Neural cell (in vitro differentiated cells): ENCODE results near the gene SF1. TPM values are rescaled to one million over a fixed set of nuclear protein-coding genes. Genes with fewer than 3 reads are reported as not detected.

Experiments
- H2AFZ ChIP-seq: fragments of 200-600, 300-800 bp; sonication (generic), shearing (Covaris generic); 2 replicates; pipeline ENCODE4 v1.6.0; 2014; ENCODE audit warnings: low read depth, mild to moderate bottlenecking, antibody characterized with exemption, low read length, moderate library complexity
- H3F3A ChIP-seq: fragments of 200-600 bp; shearing (Covaris generic); 2 replicates; pipeline ENCODE4 v1.6.1; 2016; ENCODE audit warnings: mild to moderate bottlenecking, moderate library complexity, mixed read lengths, antibody characterized with exemption, low read length; ENCODE audit not compliant: insufficient read depth, poor library complexity, severe bottlenecking
- H3K27ac ChIP-seq: fragments of 200-600, 300-800 bp; sonication (generic), shearing (Covaris generic); 2 replicates; pipeline ENCODE4 v1.5.1; 2014; ENCODE audit warnings: mild to moderate bottlenecking, low read length, moderate library complexity
- H3K27me3 ChIP-seq: fragments of 300-800, 200-600 bp; sonication (generic), shearing (Covaris generic); 2 replicates; pipeline ENCODE4 v1.6.0; 2014; ENCODE audit warnings: mild to moderate bottlenecking, low read depth, low read length, moderate library complexity; ENCODE audit not compliant: insufficient read depth
- H3K36me3 ChIP-seq: fragments of 300-800, 200-600 bp; sonication (generic), shearing (Covaris generic); 2 replicates; pipeline ENCODE4 v1.5.1; 2014; ENCODE audit warnings: mild to moderate bottlenecking, antibody characterized with exemption, low read length, moderate library complexity; ENCODE audit not compliant: insufficient read depth
- H3K4me2 ChIP-seq: fragments of 300-800, 200-600 bp; sonication (generic), shearing (Covaris generic); 2 replicates; pipeline ENCODE4 v1.6.0; 2014; ENCODE audit warnings: mild to moderate bottlenecking, low read length
- H3K4me3 ChIP-seq: fragments of 300-800, 200-600 bp; sonication (generic), shearing (Covaris generic); 2 replicates; pipeline ENCODE4 v1.5.1; 2014; ENCODE audit warnings: mild to moderate bottlenecking, low read length, moderate library complexity
- H3K79me2 ChIP-seq: fragments of 200-600 bp; shearing (Covaris generic); replicated peaks from 2 replicates; pipeline ENCODE4 v1.6.0; 2014; ENCODE audit warnings: mild to moderate bottlenecking, low read length, moderate library complexity; ENCODE audit not compliant: insufficient read depth
- H3K9ac ChIP-seq: fragments of 300-800, 200-600 bp; sonication (generic), shearing (Covaris generic); 2 replicates; pipeline ENCODE4 v1.6.1; 2016; ENCODE audit warnings: mild to moderate bottlenecking, low read length, mixed read lengths
- H3K9me2 ChIP-seq: fragments of 200-600 bp; shearing (Covaris generic); 2 replicates; pipeline ENCODE4 v1.6.1; 2016; ENCODE audit warnings: mild to moderate bottlenecking, low read length, mixed read lengths; ENCODE audit not compliant: insufficient read depth
- H3K9me3 ChIP-seq: fragments of 200-600, 300-800 bp; sonication (generic), shearing (Covaris generic); 2 replicates; pipeline ENCODE4 v1.6.1; 2016; ENCODE audit warnings: mild to moderate bottlenecking, mixed run types, low read length, moderate library complexity, mixed read lengths
- H4K20me1 ChIP-seq: fragments of 200-600 bp; shearing (Covaris generic); 2 replicates; pipeline ENCODE4 v1.6.1; 2016; ENCODE audit warnings: mild to moderate bottlenecking, mixed run types; ENCODE audit not compliant: insufficient read depth
- EP300 ChIP-seq: fragments of 450-650 bp; conservative IDR thresholded peaks from 2 replicates; pipeline ENCODE4 v1.6.1; 2014; ENCODE audit warnings: antibody characterized with exemption, mild to moderate bottlenecking, moderate library complexity; ENCODE audit not compliant: poor library complexity, severe bottlenecking
- EZH2 ChIP-seq: fragments of 200-600, 300-800 bp; shearing (Covaris generic), sonication (generic); IDR thresholded peaks from 2 replicates; pipeline ENCODE4 v1.6.1; 2014; ENCODE audit warnings: antibody characterized with exemption, low read length, borderline replicate concordance, mild to moderate bottlenecking; ENCODE audit not compliant: insufficient read depth, poor library complexity, severe bottlenecking
- MXI1 ChIP-seq: fragments of 450-650 bp; conservative IDR thresholded peaks from 2 replicates; pipeline ENCODE4 v1.6.1; 2014; ENCODE audit warnings: antibody characterized with exemption, mild to moderate bottlenecking; ENCODE audit not compliant: poor library complexity, severe bottlenecking
- POLR2AphosphoS5 ChIP-seq: IDR thresholded peaks from 2 replicates; pipeline ENCODE4 v1.6.1; 2012
- RAD21 ChIP-seq: fragments of 450-650 bp; conservative IDR thresholded peaks from 2 replicates; pipeline ENCODE4 v1.6.1; 2014; ENCODE audit warnings: antibody characterized with exemption, mild to moderate bottlenecking, moderate library complexity
- SMC3 ChIP-seq: fragments of 450-650 bp; conservative IDR thresholded peaks from 2 replicates; pipeline ENCODE4 v1.6.1; 2014; ENCODE audit warnings: antibody characterized with exemption, mild to moderate bottlenecking, moderate library complexity; ENCODE audit not compliant: poor library complexity
- TAF1 ChIP-seq: IDR thresholded peaks from 2 replicates; pipeline ENCODE4 v1.6.1; 2012; ENCODE audit warnings: low read depth
- polyA minus RNA-seq: library from RNA; depleted of rRNA, polyadenylated mRNA; stranded (reverse); fragments of >200 nt; gene quantifications from 2 replicates; pipeline ENCODE4 v1.2.3, GENCODE V29; 2014
- polyA plus RNA-seq: library from polyadenylated mRNA; depleted of rRNA; stranded (reverse); fragments of >200 nt; gene quantifications from 2 replicates; pipeline ENCODE4 v1.2.3, GENCODE V29; 2014
- TF ChIP-seq, protein P1 (sequence below): fragments of 450-650 bp; IDR thresholded peaks from 2 replicates; pipeline ENCODE4 v1.5.1; 2014; ENCODE audit warnings: antibody characterized with exemption, mild to moderate bottlenecking, moderate library complexity; ENCODE audit not compliant: poor library complexity, severe bottlenecking
- TF ChIP-seq, protein P2 (sequence below): IDR thresholded peaks from 2 replicates; pipeline ENCODE4 v1.6.1; 2012; ENCODE audit warnings: borderline replicate concordance

SF1 gene, protein sequence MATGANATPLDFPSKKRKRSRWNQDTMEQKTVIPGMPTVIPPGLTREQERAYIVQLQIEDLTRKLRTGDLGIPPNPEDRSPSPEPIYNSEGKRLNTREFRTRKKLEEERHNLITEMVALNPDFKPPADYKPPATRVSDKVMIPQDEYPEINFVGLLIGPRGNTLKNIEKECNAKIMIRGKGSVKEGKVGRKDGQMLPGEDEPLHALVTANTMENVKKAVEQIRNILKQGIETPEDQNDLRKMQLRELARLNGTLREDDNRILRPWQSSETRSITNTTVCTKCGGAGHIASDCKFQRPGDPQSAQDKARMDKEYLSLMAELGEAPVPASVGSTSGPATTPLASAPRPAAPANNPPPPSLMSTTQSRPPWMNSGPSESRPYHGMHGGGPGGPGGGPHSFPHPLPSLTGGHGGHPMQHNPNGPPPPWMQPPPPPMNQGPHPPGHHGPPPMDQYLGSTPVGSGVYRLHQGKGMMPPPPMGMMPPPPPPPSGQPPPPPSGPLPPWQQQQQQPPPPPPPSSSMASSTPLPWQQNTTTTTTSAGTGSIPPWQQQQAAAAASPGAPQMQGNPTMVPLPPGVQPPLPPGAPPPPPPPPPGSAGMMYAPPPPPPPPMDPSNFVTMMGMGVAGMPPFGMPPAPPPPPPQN
- polyA plus RNA-seq (53.2 and 72.7 TPM in 2 replicates), polyA minus RNA-seq (120 and 150 TPM in 2 replicates)

DNA sequence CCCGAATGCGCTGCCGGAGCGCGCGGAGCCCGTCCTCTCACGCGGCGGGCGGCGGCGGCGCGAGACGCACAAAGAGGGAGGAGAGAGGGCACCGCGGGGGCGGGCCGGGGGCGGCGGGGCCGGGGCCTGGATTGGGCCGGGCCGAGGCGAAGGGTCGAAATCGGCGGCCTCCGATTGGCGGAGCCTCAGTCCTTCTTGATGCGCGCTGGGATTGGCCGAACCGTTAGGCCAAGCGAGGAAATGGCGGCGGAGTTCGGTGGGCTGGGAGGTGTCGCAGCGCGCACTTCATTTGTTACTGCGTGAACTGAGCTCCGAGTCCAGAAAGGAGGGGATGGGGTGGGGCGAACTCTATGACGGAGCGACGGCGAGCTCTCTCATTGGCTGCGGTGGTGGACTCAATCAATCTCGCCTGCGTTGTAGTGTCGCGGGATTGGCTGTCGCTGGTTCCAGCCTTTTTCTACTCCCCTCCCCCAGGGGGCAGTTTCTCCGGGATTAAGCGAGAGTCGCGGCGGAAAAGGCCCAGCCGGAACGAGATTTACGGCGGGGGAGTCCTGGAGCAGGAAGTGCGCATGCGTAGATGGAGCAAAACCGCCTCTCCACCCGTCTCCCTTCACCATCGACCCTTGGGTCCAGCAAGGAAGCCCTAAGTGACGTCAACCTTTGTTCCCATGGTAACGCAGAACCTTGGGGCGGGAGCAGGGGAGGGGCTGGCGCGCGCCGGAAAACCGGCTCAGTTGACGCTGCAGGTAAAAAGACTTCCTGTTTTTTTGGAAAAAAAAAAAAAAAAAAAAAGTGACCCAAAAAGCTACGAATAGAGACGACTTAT lies at the start of gene SF1:
TSS of gene SF1 (minus strand) at position 70 of the 826 bp plus-strand sequence. CDS start 150 bp downstream, outside the sequence.
- Histone ChIP-seq H3K9me3 (no peaks in the 10 kb centered on the region), H3K36me3 (peaks cover 13% of the 10 kb centered on the region), H3K27ac (peak within 1 kb of the TSS; percentile 96), H3K4me2 (peak within 1 kb of the TSS; percentile 91), H3K9me2 (no peaks in the 10 kb centered on the region), H3K27me3 (no peaks in the 10 kb centered on the region), H2AFZ (no peak within 1 kb of the TSS), H3F3A (peaks cover 7% of the 10 kb centered on the region), H4K20me1 (peaks cover 28% of the 10 kb centered on the region), H3K4me3 (peak within 1 kb of the TSS; percentile 80), H3K9ac (peak within 1 kb of the TSS; percentile 97), H3K79me2 (peaks cover 41% of the 10 kb centered on the region)
- TF ChIP-seq SMC3 (no peak), TAF1 (peak; percentile 74), EZH2 (no peak), EP300 (peak; percentile 68), POLR2AphosphoS5 (peak; percentile 94), RAD21 (no peak), MXI1 (no peak)
- TF ChIP-seq, protein P1, sequence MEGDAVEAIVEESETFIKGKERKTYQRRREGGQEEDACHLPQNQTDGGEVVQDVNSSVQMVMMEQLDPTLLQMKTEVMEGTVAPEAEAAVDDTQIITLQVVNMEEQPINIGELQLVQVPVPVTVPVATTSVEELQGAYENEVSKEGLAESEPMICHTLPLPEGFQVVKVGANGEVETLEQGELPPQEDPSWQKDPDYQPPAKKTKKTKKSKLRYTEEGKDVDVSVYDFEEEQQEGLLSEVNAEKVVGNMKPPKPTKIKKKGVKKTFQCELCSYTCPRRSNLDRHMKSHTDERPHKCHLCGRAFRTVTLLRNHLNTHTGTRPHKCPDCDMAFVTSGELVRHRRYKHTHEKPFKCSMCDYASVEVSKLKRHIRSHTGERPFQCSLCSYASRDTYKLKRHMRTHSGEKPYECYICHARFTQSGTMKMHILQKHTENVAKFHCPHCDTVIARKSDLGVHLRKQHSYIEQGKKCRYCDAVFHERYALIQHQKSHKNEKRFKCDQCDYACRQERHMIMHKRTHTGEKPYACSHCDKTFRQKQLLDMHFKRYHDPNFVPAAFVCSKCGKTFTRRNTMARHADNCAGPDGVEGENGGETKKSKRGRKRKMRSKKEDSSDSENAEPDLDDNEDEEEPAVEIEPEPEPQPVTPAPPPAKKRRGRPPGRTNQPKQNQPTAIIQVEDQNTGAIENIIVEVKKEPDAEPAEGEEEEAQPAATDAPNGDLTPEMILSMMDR, result peak; percentile 65
- TF ChIP-seq, protein P2, sequence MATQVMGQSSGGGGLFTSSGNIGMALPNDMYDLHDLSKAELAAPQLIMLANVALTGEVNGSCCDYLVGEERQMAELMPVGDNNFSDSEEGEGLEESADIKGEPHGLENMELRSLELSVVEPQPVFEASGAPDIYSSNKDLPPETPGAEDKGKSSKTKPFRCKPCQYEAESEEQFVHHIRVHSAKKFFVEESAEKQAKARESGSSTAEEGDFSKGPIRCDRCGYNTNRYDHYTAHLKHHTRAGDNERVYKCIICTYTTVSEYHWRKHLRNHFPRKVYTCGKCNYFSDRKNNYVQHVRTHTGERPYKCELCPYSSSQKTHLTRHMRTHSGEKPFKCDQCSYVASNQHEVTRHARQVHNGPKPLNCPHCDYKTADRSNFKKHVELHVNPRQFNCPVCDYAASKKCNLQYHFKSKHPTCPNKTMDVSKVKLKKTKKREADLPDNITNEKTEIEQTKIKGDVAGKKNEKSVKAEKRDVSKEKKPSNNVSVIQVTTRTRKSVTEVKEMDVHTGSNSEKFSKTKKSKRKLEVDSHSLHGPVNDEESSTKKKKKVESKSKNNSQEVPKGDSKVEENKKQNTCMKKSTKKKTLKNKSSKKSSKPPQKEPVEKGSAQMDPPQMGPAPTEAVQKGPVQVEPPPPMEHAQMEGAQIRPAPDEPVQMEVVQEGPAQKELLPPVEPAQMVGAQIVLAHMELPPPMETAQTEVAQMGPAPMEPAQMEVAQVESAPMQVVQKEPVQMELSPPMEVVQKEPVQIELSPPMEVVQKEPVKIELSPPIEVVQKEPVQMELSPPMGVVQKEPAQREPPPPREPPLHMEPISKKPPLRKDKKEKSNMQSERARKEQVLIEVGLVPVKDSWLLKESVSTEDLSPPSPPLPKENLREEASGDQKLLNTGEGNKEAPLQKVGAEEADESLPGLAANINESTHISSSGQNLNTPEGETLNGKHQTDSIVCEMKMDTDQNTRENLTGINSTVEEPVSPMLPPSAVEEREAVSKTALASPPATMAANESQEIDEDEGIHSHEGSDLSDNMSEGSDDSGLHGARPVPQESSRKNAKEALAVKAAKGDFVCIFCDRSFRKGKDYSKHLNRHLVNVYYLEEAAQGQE, result peak; percentile 73

DNA sequence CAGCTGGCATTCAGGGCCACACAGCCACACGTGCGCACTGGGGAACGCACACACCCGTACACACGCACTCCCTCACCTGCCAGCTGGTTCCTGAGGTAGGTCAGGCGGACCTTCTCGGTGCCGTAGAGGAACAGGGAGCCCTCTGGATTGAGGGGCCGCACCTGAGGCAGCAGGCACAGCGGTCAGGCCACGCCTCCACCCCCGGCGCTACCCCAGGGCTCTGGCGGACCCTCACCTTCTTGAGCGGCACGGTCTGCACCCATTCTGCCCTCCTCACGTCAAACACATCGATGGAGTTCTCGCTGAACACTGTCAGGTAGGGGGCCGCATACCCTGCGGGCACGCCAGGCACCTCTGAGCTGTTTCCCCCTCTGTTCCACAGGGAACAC lies 49.1 kb upstream of the SF1 start:
- Histone ChIP-seq H3K9me3 (no peaks in the 10 kb centered on the region), H3K4me3 (no peak overlapping the region), H2AFZ (no peak overlapping the region), H3K9ac (no peak overlapping the region), H3K27me3 (no peaks in the 10 kb centered on the region), H3K27ac (no peak overlapping the region), H4K20me1 (no peaks in the 10 kb centered on the region), H3K9me2 (no peaks in the 10 kb centered on the region), H3K36me3 (no peaks in the 10 kb centered on the region), H3K4me2 (no peak overlapping the region), H3K79me2 (no peaks in the 10 kb centered on the region), H3F3A (no peaks in the 10 kb centered on the region)
- TF ChIP-seq SMC3 (no peak), TAF1 (no peak), MXI1 (no peak), RAD21 (no peak), EZH2 (no peak), EP300 (no peak), POLR2AphosphoS5 (no peak)
- TF ChIP-seq, protein P1, result no peak
- TF ChIP-seq, protein P2, result no peak
